Medulla oblongata (tissue), 1 donor: Measurements from ENCODE around the gene TM9SF4.
"Not testable (repeated sequence)": the region's sequence is repeated elsewhere in the genome, so short reads cannot be mapped to it uniquely, and the experiment has no call there.

ENCODE experiments used
- DNase-seq: peaks from one replicate; pipeline ENCODE4 v3.0.0-alpha.2; 2015; ENCODE audit errors: extremely low spot score

The TM9SF4 gene

DNA sequence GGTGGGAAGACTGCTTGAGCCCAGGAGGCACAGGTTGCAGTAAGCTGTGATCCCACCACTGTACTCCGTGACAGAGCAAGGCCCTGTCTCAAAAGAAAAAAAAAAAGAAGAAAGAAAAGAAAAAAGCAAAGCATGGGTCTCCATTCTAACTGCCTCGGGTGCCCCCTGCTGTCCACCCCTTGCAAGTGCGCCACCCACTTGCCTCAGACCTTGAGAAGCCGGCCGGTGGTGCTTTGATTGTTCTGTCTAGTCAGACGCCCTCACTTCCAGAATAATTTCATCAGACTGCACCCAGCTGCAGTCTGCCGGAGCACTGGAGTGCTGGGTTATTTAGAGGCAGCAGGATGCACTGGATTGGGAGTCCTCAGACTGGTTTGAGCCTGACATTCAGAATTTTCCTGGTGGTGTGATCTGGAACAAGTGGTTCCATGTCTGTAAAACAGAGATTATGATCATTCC is 17.6 kb upstream of the TM9SF4 start:
- peak; percentile 82 for DNase-seq

DNA sequence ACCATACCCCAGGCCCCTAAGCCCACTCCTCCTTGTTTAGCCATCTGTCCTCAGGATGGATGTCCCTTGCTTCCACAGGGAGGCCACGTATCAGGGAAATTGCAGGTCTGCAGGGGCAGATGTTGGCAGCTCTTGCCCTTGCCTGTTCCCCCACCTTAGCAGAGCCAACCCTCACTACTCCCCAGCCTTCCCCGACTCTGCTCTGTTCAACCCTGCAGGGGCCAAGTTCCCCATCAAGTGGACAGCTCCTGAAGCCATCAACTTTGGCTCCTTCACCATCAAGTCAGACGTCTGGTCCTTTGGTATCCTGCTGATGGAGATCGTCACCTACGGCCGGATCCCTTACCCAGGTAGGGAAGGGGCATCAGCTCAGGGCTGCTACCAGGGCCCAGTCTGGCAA is 10.7 kb upstream of the TM9SF4 start:
- DNase-seq, result no peak

DNA sequence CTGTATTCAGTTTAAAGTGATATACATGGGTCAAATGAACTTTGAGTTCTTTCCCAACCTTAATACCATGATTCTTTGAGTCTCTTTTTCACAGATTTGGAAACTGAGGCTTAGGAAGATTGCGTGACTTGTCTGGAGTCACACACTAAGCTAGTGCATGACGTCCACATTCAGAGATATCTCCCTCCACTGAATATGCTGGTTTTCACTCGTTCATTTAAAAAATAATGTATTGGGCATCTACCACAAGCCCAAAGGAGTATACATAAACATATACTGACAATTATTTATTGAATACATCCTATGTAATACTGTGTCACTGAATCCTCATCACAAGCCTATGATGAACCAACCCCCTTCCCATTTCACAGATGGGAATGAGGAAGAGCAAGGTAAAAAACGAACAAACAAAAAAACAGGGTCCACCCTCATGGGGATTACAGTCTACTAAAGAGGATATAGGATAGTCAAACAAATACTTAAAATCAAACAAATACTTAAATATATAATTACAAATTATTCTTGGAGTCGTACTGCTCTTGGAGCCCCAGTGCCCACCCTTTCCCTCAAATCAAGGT is 611 bp upstream of the TM9SF4 start:
- no peak for DNase-seq

DNA sequence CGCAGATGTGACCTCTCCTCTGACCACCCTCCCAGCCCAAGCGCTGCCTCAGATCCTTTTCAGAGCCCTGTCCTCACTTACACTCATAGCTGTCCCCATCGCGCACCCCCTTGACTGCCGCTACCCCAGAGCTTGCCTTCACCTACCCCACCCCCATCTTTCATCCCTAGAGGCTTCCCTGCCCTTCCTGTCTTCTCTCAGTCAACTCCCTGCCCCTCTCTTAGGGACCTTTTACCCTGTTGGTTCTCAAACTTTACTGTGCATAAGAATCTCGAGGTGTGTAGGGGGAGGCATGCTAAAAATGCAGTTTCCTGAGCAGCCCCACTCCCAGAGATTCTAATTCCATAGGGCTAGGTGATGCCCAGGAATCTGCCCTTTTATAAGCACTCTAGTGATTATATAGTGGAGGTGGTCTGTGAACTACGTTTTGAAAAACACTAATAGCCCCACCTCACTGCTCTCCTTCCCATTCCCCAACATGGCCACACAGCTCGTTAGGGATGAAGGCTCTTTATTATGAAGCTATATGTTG is 725 bp downstream of the TM9SF4 start:
- DNase-seq, result no peak

- DNase-seq, result no peak
Observed at GRCh38 chr20:32110727-32111126, 1.2 kb downstream of the TM9SF4 start.

GRCh38 chr20:32111156-32111686 is 1.7 kb downstream of the TM9SF4 start:
- DNase-seq, result no peak

DNA sequence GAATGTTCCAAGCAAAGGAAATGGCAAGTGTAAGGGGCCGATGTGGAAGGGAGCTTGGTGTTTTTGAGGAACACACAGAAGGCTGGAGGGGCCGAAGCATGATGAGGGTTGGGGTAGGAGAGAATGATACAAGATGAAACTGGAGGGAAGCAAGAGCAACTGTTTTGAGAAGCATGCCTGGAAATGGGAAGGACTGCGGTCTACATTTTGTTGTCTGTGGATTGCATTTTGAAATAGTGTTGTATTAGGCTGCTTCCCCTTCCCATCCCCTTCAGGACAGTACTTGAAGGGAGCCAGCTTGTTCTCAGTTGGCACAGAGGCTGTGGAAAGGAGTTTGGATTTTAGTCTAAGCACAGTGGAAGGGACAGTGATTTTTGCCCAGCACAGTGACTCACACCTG is 2.2 kb downstream of the TM9SF4 start:
- peak; percentile 37 for DNase-seq

GRCh38 chr20:32112841-32113240 is 3.3 kb downstream of the TM9SF4 start:
- no peak for DNase-seq

GRCh38 chr20:32113591-32114260 is 4.2 kb downstream of the TM9SF4 start:
- DNase-seq, result no peak

DNA sequence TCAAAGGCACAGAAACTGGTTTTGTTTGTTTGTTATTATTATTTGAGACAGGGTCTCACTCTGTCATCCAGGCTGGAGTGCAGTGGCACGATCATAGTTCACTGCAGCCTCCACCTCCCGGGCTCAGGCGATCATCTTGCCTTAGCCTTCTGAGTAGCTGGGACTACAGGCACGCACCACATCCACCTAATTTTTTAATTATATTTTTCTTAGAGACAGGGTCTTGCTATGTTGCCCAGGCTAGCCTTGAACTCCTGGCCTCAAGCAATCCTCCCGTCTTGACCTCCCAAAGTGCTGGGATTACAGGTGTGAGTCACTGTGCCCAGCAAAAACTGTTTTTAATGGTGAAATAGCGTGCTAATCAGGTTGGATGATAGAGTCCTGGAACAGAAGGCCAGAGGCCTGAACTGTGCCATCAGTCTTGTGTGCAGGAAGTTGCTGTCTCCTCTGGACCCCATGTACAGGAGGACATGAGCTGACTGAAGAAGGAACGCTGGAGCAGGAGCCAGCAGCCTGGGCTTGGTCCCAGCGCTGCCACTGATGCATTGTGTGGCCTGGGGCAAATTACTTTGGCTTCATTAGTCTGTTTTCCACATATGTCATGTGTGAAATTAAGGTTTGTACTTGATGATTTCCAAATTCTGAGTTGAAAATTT is 4.9 kb downstream of the TM9SF4 start:
- DNase-seq, result peak; percentile 29

- DNase-seq, result no peak
Observed at GRCh38 chr20:32115211-32115767, 5.8 kb downstream of the TM9SF4 start.

GRCh38 chr20:32116079-32116521 is 6.6 kb downstream of the TM9SF4 start:
- no peak for DNase-seq

GRCh38 chr20:32116796-32117195 is 7.3 kb downstream of the TM9SF4 start:
- DNase-seq, result not testable (repeated sequence)

GRCh38 chr20:32118427-32118826 is 8.9 kb downstream of the TM9SF4 start:
- not testable (repeated sequence) for DNase-seq

- DNase-seq, result no peak
Observed at GRCh38 chr20:32119734-32120133, 10.2 kb downstream of the TM9SF4 start.

- DNase-seq, result not testable (repeated sequence)
Observed at GRCh38 chr20:32121908-32122307, 12.4 kb downstream of the TM9SF4 start.

- no peak for DNase-seq
Observed at GRCh38 chr20:32123088-32123487, 13.6 kb downstream of the TM9SF4 start.

DNA sequence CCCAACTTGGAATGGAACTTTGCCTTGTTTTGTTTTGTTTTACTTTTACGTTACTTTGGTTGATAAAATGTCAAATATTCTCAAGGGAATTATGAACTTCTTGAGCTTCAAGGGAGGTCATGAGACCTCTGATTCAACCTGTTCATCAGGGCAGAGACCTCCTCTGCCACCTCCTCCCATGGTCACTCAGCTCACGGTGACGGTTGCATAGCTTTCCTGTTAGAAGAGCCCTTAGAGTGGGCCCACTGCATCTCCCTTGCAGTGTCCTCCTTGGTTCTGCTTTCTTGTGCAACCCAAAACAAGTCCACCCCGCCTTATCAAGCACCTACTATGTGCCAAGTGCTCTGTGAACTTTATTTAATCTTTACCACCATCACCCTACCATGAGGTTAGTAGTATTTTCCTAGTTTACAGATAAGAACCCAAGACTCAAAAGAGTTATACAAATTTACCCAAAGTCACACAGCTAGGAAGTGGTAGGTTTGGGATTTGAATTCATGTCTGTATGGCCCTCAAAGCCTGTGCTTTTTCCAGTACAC is 15.5 kb downstream of the TM9SF4 start:
- DNase-seq, result no peak

GRCh38 chr20:32125506-32125905 is 16.0 kb downstream of the TM9SF4 start:
- no peak for DNase-seq

- DNase-seq, result no peak
Observed at GRCh38 chr20:32126919-32127318, 17.4 kb downstream of the TM9SF4 start.

DNA sequence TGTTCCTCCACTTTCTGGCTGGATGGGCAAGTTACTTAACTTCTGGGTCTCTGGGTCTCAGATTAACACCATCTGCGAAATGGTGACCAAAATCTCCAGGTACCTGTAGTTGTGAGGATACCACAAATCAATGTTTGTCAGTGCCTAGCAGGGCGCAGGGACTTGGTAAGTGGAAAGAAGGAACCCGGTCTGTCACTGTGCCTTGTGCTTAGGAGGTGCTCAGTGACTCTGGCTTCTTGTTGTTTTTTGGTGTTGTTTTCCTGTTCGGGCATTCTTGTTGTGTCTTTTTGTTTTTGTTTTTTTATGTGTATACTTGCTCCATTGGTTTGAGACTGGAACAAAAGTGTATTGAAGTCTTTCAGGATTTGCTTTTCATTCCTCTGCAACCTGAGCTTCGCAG is 17.8 kb downstream of the TM9SF4 start:
- DNase-seq, result no peak

DNA sequence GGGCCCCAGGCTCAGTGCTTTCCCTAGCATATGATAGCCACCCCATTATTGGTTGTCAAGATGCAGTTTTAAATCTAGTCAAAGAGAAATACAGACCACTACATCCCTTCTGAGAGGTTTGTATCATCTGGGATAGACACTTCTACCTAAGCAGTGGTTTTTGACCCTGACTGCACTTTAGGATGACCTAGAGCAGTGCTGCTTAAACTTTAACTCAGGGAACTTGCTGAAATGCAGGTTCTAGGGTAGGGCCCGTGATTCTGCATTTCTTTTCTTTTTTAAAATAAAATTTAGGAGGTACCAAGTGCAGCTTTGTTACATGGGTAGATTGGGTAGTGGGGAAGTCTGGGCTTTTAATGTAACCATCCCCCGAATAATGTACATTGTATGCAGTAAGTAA is 18.7 kb downstream of the TM9SF4 start:
- no peak for DNase-seq
